Measurements from ENCODE around the gene MYH4.

GRCh38 chr17:10512856-10513255 is 43.5 kb upstream of the MYH4 start:
- TF ChIP-seq CTCF (conservative IDR thresholded peaks at IDR 0.05; ENCODE audit: low read length), result no peak
- no peak for TF ChIP-seq EZH2phosphoT487 (IDR thresholded peaks at IDR 0.05; ENCODE audit: borderline replicate concordance)
